ENCODE measurements around the gene KDM5B.
"Not testable (repeated sequence)": the region's sequence is repeated elsewhere in the genome, so short reads cannot be mapped to it uniquely, and the experiment has no call there.

The KDM5B gene

GRCh38 chr1:202812176-202813026 is 4.2 kb upstream of the KDM5B start:
- no peak for DNase-seq (ENCODE audit: low read depth in 2 of 2)

- peak in 1 of 2 donors; percentile 10 for DNase-seq (ENCODE audit: low read depth in 2 of 2)
Measured at GRCh38 chr1:202811296-202812175, 3.3 kb upstream of the KDM5B start.

GRCh38 chr1:202810615-202811295 is 2.5 kb upstream of the KDM5B start, which contains the start of gene PCAT6:
PCAT6 (plus strand) TSS chr1:202810954.
- peak; percentile 75 to 84 for DNase-seq (ENCODE audit: low read depth in 2 of 2)

GRCh38 chr1:202810193-202810614 is 2.0 kb upstream of the KDM5B start:
- no peak for DNase-seq (ENCODE audit: low read depth in 2 of 2)

- DNase-seq (ENCODE audit: low read depth in 2 of 2): no peak
Measured at GRCh38 chr1:202809597-202810159, 1.5 kb upstream of the KDM5B start.

GRCh38 chr1:202807451-202807925 is 733 bp downstream of the KDM5B start:
- DNase-seq (ENCODE audit: low read depth in 2 of 2): peak; percentile 26 to 34

- DNase-seq (ENCODE audit: low read depth in 2 of 2): peak in 1 of 2 donors; percentile 4
Measured at GRCh38 chr1:202806845-202807450, 1.3 kb downstream of the KDM5B start.

GRCh38 chr1:202805886-202806844 is 2.1 kb downstream of the KDM5B start:
- DNase-seq (ENCODE audit: low read depth in 2 of 2): peak in 1 of 2 donors; percentile 2

- DNase-seq (ENCODE audit: low read depth in 2 of 2): no peak
Measured at GRCh38 chr1:202804126-202804525, 4.1 kb downstream of the KDM5B start.

GRCh38 chr1:202802998-202803932 is 5.0 kb downstream of the KDM5B start:
- DNase-seq (ENCODE audit: low read depth in 2 of 2): no peak

- DNase-seq (ENCODE audit: low read depth in 2 of 2): no peak
Measured at GRCh38 chr1:202802034-202802433, 6.2 kb downstream of the KDM5B start.

- DNase-seq (ENCODE audit: low read depth in 2 of 2): no peak
Measured at GRCh38 chr1:202801175-202801574, 7.0 kb downstream of the KDM5B start.

- DNase-seq (ENCODE audit: low read depth in 2 of 2): no peak
Measured at GRCh38 chr1:202800742-202801141, 7.5 kb downstream of the KDM5B start.

- DNase-seq (ENCODE audit: low read depth in 2 of 2): no peak
Measured at GRCh38 chr1:202798792-202799331, 9.4 kb downstream of the KDM5B start.

- no peak for DNase-seq (ENCODE audit: low read depth in 2 of 2)
Measured at GRCh38 chr1:202798260-202798659, 10.0 kb downstream of the KDM5B start.

- no peak for DNase-seq (ENCODE audit: low read depth in 2 of 2)
Measured at GRCh38 chr1:202796670-202797069, 11.6 kb downstream of the KDM5B start.

GRCh38 chr1:202794931-202795330 is 13.3 kb downstream of the KDM5B start:
- not testable (repeated sequence) for DNase-seq (ENCODE audit: low read depth in 2 of 2)

- no peak for DNase-seq (ENCODE audit: low read depth in 2 of 2)
Measured at GRCh38 chr1:202794051-202794740, 14.0 kb downstream of the KDM5B start.
